Measurements from ENCODE around the gene OSBP2. TPM values are rescaled to one million over a fixed set of nuclear protein-coding genes. Genes with fewer than 3 reads are reported as not detected.

The OSBP2 gene
- total and polyA plus RNA-seq, 2 experiments from 2014 or later = 2.1 to 2.9 TPM

GRCh38 chr22:30903876-30904460 lies 209.3 kb downstream of the OSBP2 start:
- H3K36me3 Mint-ChIP-seq (ENCODE audit: low read depth) = peaks cover 55% of the 10 kb centered on the region
- H3K4me1 Mint-ChIP-seq = no peaks in the 10 kb centered on the region
- H3K36me3 ChIP-seq (ENCODE audit: insufficient read depth) = peaks cover 12% of the 10 kb centered on the region; the same call in 1 of the 2 replicates
- H3F3A ChIP-seq (replicated peaks; ENCODE audit: low read depth) = no peaks in the 10 kb centered on the region
- H3K27me3 Mint-ChIP-seq (ENCODE audit: insufficient read depth, low read depth, poor library complexity) = peaks cover 2% of the 10 kb centered on the region
- no peaks in the 10 kb centered on the region for H3K9me2 ChIP-seq (ENCODE audit: insufficient read depth)
- no peak overlapping the region for H3K4me2 ChIP-seq
- no peak for TF ChIP-seq EZH2 (IDR thresholded peaks at IDR 0.05; ENCODE audit: low read depth, unreplicated experiment)
- no peak for TF ChIP-seq JUNB (IDR thresholded peaks at IDR 0.05; ENCODE audit: unreplicated experiment)
- TF ChIP-seq EZH2phosphoT487 (IDR thresholded peaks at IDR 0.05; ENCODE audit: unreplicated experiment) = no peak
- TF ChIP-seq NANOG (IDR thresholded peaks at IDR 0.05; ENCODE audit: borderline replicate concordance) = no peak
- TF ChIP-seq POLR2AphosphoS5 (IDR thresholded peaks at IDR 0.05; ENCODE audit: low read depth) = no peak
- TF ChIP-seq ZNF331 (CRISPR knock-in tag; IDR thresholded peaks at IDR 0.05; ENCODE audit: low read depth) = no peak
- TF ChIP-seq ETS1 (IDR thresholded peaks at IDR 0.05) = no peak
- no peak for TF ChIP-seq ZNF462 (CRISPR knock-in tag; IDR thresholded peaks at IDR 0.05)
- no peak for TF ChIP-seq REST (IDR thresholded peaks at IDR 0.05; ENCODE audit: unreplicated experiment)
- no peak for TF ChIP-seq ZNF114 (CRISPR knock-in tag; IDR thresholded peaks at IDR 0.05)
- no peak for TF ChIP-seq CTCF (conservative IDR thresholded peaks at IDR 0.05; ENCODE audit: low read depth in 2 of 2)
- TF ChIP-seq STAT1 (IDR thresholded peaks at IDR 0.05; ENCODE audit: unreplicated experiment) = no peak
- no peak overlapping the region for H3K4me3 ChIP-seq
- H3K9me3 Mint-ChIP-seq = peaks cover 3% of the 10 kb centered on the region; the same call in 1 of the 3 replicates
- H3K79me2 ChIP-seq (replicated peaks; ENCODE audit: insufficient read depth) = no peaks in the 10 kb centered on the region
- H3K4me1 ChIP-seq (ENCODE audit: insufficient read depth) = no peaks in the 10 kb centered on the region
- DNase-seq (ENCODE audit: low spot score) (no peak), ATAC-seq (no peak)
- H2AFZ ChIP-seq = no peak overlapping the region
- H3K27me3 ChIP-seq (ENCODE audit: insufficient read depth) = no peaks in the 10 kb centered on the region
- H3K27ac Mint-ChIP-seq = no peak overlapping the region
- H4K20me1 ChIP-seq (replicated peaks; ENCODE audit: insufficient read depth) = no peaks in the 10 kb centered on the region
- H3K27ac ChIP-seq (ENCODE audit: low read depth) = no peak overlapping the region
- H3K4me3 Mint-ChIP-seq = no peak overlapping the region
